Activated CD4-positive, alpha-beta T cell treated with anti-CD3 and anti-CD28 coated beads, Interleukin-2, amount 10 ng/mL, durations not matched to agents 7 days and 5 days (primary cell): ENCODE measurements around the gene CTNNB1. TPM values are rescaled to one million over a fixed set of nuclear protein-coding genes. Genes with fewer than 3 reads are reported as not detected.

Experiments
- CTCF ChIA-PET: fragments of 350-600 bp; sonication (Branson Sonifier 250); formaldehyde crosslinking; loops from one replicate; lab custom pipeline; 2021; ENCODE audit warnings: antibody characterized with exemption; lab: Charles Lee
- POLR2A ChIA-PET: fragments of 350-600 bp; sonication (Branson Sonifier 250); formaldehyde crosslinking; loops from one replicate; lab custom pipeline; 2021; ENCODE audit warnings: antibody characterized with exemption; lab: Charles Lee
- DNase-seq: peaks from one replicate; pipeline ENCODE4 v3.0.0-alpha.2; 2020
- H3K27ac Mint-ChIP-seq: one replicate; pipeline ENCODE4 v1.8.0; 2021; ENCODE audit warnings: mild to moderate bottlenecking, moderate library complexity, mixed read lengths
- H3K27me3 Mint-ChIP-seq: one replicate; pipeline ENCODE4 v1.8.0; 2021; ENCODE audit warnings: mixed read lengths
- H3K36me3 Mint-ChIP-seq: one replicate; pipeline ENCODE4 v1.8.0; 2021; ENCODE audit warnings: low read depth, mixed read lengths
- H3K4me1 Mint-ChIP-seq: one replicate; pipeline ENCODE4 v1.8.0; 2021; ENCODE audit warnings: mixed read lengths
- H3K4me3 Mint-ChIP-seq: one replicate; pipeline ENCODE4 v1.8.0; 2021; ENCODE audit warnings: mild to moderate bottlenecking, moderate library complexity, mixed read lengths
- H3K9me3 Mint-ChIP-seq: one replicate; pipeline ENCODE4 v1.8.0; 2021; ENCODE audit warnings: mixed read lengths
- total RNA-seq, 2 experiments: library from RNA; stranded (reverse); gene quantifications; one replicate each; pipeline ENCODE4 v1.2.3, GENCODE V29; 2021

The CTNNB1 gene
- total RNA-seq, 2 experiments from 2014 or later: 118 to 129 TPM

DNA sequence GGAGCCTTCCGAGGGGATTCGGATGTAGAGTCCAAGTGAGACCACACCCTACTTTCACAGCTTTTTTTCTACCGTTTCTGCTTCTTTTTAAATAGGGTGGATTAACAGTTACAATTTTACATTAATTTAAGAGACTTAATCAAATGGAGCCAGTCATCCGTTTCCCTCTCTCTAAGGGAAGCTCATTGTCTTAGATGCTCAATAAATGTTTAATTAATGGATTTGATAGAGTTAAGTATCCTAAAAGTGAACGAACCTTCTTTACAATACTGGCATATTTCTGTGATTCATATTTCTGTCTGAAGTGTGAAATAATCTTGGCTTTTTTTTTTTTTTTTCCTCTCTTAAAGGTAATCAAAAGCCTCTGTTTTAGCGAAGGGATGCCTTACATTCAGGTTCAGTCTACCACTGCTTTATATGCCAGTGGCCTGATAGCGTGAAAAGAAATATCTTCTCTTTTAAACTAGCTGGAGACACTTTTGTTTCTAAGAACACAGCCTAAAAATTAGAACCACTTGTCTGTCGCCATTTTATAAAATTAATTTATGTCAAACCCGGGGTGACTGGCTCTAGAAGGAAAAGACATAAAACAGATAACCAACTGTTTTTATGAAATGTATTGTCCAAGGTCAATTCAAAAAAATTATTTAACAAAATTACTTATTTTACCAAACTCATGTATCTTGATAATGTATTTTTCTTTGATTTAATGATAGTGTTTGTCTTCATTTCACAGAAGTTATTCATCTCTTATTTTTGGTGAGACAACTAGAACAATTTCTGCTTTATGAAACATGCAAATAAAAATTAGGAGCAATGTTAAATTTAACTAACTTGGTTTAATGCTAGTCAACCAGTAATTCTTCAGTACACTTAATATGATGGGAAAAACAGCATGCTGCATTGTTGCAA lies 2.5 kb upstream of the CTNNB1 start:
- Mint-ChIP-seq H3K36me3 (peaks cover 2% of the 10 kb centered on the region), H3K27ac (no peak overlapping the region), H3K4me1 (peaks cover 15% of the 10 kb centered on the region), H3K9me3 (no peaks in the 10 kb centered on the region), H3K27me3 (peaks cover 38% of the 10 kb centered on the region), H3K4me3 (no peak overlapping the region)
- no peak for DNase-seq
- CTCF ChIA-PET: no interaction called here
- POLR2A ChIA-PET: no interaction called here

DNA sequence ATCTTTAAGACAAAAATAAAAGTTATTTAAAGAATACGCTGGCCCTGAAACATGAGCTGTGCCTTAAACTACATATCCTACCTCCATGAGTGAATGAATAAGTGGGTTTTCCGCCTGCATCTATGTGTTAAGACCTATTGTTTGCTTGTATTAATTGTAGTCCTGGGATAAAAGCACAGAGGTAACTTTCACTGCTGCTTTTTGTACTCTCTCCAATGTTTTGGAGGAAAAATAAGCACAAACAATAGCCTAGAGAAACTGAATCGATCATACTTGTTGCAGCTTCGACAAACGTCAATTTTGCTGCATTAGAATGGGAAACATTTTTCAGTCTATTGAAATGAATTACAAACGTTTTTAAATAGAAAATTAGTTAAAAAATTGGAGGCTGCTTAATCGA lies 1.3 kb upstream of the CTNNB1 start:
- no peak overlapping the region for H3K27ac Mint-ChIP-seq
- peaks cover 2% of the 10 kb centered on the region for H3K36me3 Mint-ChIP-seq
- H3K4me3 Mint-ChIP-seq: peak overlapping the region; percentile 81
- CTCF ChIA-PET: no interaction called here
- peaks cover 31% of the 10 kb centered on the region for H3K27me3 Mint-ChIP-seq
- POLR2A ChIA-PET: no interaction called here
- no peaks in the 10 kb centered on the region for H3K9me3 Mint-ChIP-seq
- H3K4me1 Mint-ChIP-seq: peaks cover 28% of the 10 kb centered on the region
- DNase-seq: no peak

GRCh38 chr3:41198526-41198925 lies 779 bp upstream of the CTNNB1 start:
- Mint-ChIP-seq H3K36me3 (peaks cover 2% of the 10 kb centered on the region), H3K9me3 (no peaks in the 10 kb centered on the region), H3K4me1 (peaks cover 31% of the 10 kb centered on the region), H3K27ac (peak overlapping the region; percentile 78), H3K4me3 (peak overlapping the region; percentile 81), H3K27me3 (peaks cover 29% of the 10 kb centered on the region)
- ChIA-PET POLR2A (no interaction called here), CTCF (no interaction called here)
- DNase-seq: peak; percentile 20

DNA sequence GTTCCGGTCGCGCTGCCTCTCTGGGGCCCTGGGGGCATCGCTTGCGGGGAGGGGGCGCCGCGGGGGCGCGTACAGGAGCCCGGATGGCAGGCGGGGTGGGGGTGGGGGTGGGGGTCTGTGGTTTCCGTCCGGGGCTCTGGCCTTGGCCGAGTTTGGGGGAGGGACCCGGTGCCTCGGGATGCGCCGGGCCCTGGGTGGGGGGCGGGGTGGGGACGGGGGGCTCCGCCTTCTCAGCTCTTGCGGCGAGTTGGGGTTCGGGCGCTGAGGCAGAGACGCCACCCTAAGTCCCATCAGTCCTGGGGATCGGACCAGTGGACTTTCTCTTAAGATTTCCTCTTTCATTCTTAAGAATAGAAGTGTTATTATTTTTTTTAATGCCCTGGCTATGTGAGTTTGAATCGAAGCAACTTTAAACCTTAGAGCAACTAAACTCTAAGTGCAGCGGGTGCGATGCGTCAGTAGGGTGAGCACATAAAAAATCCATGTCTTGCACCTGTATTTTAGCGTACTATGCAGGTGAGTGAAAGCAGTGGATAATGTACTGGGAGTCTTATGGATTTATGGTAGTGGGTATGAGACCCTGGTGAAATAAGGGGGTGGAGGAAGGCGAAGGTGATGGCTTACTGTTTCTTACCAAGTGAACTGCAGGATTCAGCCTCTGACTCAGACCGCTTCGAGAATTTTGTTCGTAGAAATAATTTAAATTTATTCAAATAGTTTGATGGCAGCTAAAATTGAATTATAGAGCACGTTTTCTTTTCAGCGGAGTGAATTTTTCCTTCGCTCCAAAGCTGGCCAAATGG lies 762 bp downstream of the CTNNB1 start:
- Mint-ChIP-seq H3K4me3 (peak overlapping the region; percentile 84), H3K4me1 (peaks cover 42% of the 10 kb centered on the region), H3K27ac (peak overlapping the region; percentile 90), H3K36me3 (peaks cover 2% of the 10 kb centered on the region), H3K9me3 (no peaks in the 10 kb centered on the region), H3K27me3 (peaks cover 20% of the 10 kb centered on the region)
- POLR2A ChIA-PET: no interaction called here
- CTCF ChIA-PET: no interaction called here
- DNase-seq: peak; percentile 38

GRCh38 chr3:41200669-41201021 lies 1.3 kb downstream of the CTNNB1 start:
- Mint-ChIP-seq H3K4me1 (peaks cover 44% of the 10 kb centered on the region), H3K9me3 (no peaks in the 10 kb centered on the region), H3K36me3 (peaks cover 2% of the 10 kb centered on the region), H3K27ac (peak overlapping the region; percentile 90), H3K27me3 (peaks cover 17% of the 10 kb centered on the region), H3K4me3 (peak overlapping the region; percentile 84)
- POLR2A ChIA-PET: no interaction called here
- DNase-seq: peak; percentile 25
- CTCF ChIA-PET: no interaction called here

DNA sequence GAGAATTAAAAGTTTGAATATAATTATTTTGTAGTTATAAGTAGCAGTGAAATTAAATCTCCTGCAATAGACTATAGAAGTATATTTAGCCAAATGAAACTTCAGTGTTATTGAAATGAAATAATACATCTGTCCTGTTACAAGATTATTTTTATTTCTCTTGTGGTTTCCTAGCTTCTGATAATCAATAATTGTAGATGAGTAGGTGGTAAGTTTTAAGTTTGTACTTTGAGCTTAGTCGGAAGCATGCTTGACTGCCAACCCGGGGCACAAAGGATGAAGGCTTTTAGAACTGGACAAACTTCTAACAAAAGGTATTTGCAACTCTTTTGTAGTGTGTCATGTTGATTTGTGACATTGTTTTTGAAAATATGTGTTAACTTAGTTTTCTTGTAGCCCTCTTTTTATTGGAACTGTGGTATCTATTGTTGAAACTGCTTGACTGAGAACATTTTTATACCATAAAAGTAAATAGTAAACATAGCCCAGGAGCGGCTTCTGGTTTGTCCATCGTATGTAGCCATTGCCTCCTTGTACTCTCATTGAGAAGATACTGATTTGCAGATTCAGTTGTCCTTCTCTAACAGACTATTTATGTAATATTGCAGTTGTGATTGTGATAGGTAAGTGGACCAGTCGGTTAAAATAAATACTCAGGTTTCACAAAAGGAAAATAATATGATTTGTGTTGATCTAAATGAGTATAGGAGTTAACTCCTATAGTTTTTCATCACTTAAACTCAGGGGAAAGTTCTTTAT lies 2.9 kb downstream of the CTNNB1 start:
- Mint-ChIP-seq H3K36me3 (peaks cover 2% of the 10 kb centered on the region), H3K4me1 (peaks cover 54% of the 10 kb centered on the region), H3K27ac (no peak overlapping the region), H3K4me3 (peak overlapping the region; percentile 42), H3K9me3 (no peaks in the 10 kb centered on the region), H3K27me3 (peaks cover 6% of the 10 kb centered on the region)
- ChIA-PET POLR2A (no interaction called here), CTCF (interaction anchor here (0.6 to 1.4 kb wide), 6 partner anchors 10 to 872 kb away, joined by 3 to 5 read pairs (median 3); no protein-coding TSS in a partner anchor)
- no peak for DNase-seq

DNA sequence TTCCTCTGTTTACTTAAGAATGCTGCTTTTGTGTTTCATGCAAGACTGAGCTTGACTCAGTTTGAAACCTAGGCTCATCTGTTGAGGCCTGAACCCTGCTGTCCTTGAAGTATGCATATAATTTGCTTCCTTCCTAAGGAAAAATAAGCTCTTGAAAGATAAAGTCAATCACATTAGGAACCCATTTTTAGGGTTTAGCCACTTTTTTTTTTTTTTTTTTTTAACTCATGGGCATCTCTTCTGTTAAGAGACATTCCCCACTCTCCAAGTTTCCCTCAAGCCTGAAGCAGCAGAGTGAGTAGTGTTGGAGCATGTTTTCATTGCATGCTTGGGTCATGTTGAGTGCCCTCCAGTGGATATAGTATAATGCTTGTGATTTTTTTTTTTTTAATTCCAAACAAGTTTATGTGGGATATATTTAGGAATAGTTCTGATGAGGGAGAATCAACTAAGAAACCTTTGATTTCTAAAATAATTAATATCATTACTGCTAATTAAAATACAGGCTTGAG lies 3.6 kb downstream of the CTNNB1 start:
- Mint-ChIP-seq H3K4me3 (peak overlapping the region; percentile 42), H3K27me3 (peaks cover 2% of the 10 kb centered on the region), H3K9me3 (no peaks in the 10 kb centered on the region), H3K36me3 (peaks cover 2% of the 10 kb centered on the region), H3K27ac (no peak overlapping the region), H3K4me1 (peaks cover 60% of the 10 kb centered on the region)
- DNase-seq: no peak
- CTCF ChIA-PET: interaction anchor here (0.6 to 1.4 kb wide), 6 partner anchors 10 to 873 kb away, joined by 3 to 5 read pairs (median 3); no protein-coding TSS in a partner anchor
- POLR2A ChIA-PET: no interaction called here

- CTCF ChIA-PET: no interaction called here
- no peak overlapping the region for H3K27ac Mint-ChIP-seq
- POLR2A ChIA-PET: no interaction called here
- DNase-seq: no peak
- no peaks in the 10 kb centered on the region for H3K27me3 Mint-ChIP-seq
- H3K4me3 Mint-ChIP-seq: no peak overlapping the region
- peaks cover 4% of the 10 kb centered on the region for H3K9me3 Mint-ChIP-seq
- H3K4me1 Mint-ChIP-seq: peaks cover 66% of the 10 kb centered on the region
- peaks cover 13% of the 10 kb centered on the region for H3K36me3 Mint-ChIP-seq
These were observed 5.1 kb downstream of the CTNNB1 start for GRCh38 chr3:41204369-41204768.

DNA sequence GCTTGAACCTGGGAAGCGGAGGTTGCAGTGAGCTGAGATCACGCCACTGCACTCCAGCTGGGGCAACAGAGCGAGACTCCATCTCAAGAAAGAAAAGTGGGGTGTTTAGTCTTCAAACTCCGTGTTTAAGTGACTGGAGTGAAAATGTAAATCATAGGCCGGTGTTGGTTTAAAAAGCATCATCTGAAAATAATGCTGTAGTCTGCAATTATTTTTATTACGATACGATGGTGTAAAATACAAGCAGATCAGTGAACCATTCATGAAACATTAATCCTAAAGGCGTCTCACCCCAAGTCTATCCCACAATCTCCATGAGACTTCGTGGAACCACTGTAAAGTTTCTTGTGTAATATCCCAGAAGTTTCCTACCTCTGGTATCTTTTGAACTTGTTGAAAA lies 6.3 kb downstream of the CTNNB1 start:
- peaks cover 14% of the 10 kb centered on the region for H3K36me3 Mint-ChIP-seq
- H3K27ac Mint-ChIP-seq: no peak overlapping the region
- no peaks in the 10 kb centered on the region for H3K27me3 Mint-ChIP-seq
- no peak for DNase-seq
- peaks cover 4% of the 10 kb centered on the region for H3K9me3 Mint-ChIP-seq
- POLR2A ChIA-PET: no interaction called here
- H3K4me3 Mint-ChIP-seq: no peak overlapping the region
- H3K4me1 Mint-ChIP-seq: peaks cover 66% of the 10 kb centered on the region
- CTCF ChIA-PET: no interaction called here

DNA sequence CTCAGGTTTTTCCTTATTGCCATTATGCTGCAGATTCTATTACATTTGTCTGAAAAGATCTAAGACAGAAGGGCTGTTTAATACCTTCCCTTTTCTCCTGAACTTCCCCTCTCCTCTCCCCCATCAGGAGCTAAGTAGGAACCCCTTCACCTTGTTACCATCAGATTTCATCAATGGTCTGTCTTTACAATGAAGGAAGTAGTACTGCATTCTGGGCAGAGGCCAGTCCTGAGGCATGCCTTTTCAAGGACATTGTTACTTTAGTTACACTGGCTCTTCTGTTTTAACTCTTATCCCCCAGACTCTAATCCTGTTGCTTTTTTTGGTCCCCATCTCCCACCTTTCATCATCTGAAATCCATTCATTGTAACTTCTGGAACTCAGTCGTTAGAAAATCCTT lies 8.1 kb downstream of the CTNNB1 start:
- Mint-ChIP-seq H3K27ac (no peak overlapping the region), H3K36me3 (peaks cover 23% of the 10 kb centered on the region), H3K4me3 (no peak overlapping the region), H3K27me3 (no peaks in the 10 kb centered on the region), H3K9me3 (peaks cover 4% of the 10 kb centered on the region), H3K4me1 (peaks cover 59% of the 10 kb centered on the region)
- no peak for DNase-seq
- ChIA-PET POLR2A (no interaction called here), CTCF (no interaction called here)

DNA sequence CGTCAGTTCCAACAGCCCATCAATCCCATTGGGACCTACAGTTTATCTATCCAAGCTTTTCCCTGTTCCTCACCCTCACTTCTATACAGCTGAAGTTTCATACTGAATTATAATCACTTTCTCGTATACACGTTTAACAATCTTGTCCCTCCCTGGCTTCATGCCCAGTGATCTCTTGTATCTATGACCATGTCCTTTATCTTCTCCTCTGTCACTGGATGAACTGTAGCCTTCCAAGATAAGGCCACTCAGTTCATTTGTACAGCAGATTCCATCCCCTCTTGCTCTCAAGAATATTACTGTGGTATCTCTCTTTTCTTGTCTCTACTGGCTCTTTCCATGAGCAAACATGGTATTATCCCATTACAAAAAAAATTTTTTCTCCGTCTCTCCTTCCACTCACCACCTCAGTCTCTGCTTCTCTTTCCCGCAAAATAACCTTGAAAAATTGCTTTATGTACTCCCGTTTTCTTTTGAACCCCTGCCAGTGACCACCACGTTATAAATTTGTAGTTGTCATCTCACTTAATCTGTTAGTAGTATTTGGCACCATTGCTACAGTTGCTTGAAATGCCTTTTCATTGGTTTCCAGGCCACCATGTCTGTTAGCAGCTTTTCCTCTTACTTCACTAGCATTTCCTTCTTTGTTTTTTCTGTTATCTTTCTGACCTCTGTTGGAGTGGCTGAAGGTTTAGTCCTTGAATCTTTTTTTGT lies 9.4 kb downstream of the CTNNB1 start:
- peaks cover 4% of the 10 kb centered on the region for H3K9me3 Mint-ChIP-seq
- H3K27ac Mint-ChIP-seq: no peak overlapping the region
- H3K27me3 Mint-ChIP-seq: no peaks in the 10 kb centered on the region
- ChIA-PET CTCF (no interaction called here), POLR2A (no interaction called here)
- H3K4me1 Mint-ChIP-seq: peaks cover 57% of the 10 kb centered on the region
- DNase-seq: no peak
- H3K4me3 Mint-ChIP-seq: no peak overlapping the region
- peaks cover 26% of the 10 kb centered on the region for H3K36me3 Mint-ChIP-seq

DNA sequence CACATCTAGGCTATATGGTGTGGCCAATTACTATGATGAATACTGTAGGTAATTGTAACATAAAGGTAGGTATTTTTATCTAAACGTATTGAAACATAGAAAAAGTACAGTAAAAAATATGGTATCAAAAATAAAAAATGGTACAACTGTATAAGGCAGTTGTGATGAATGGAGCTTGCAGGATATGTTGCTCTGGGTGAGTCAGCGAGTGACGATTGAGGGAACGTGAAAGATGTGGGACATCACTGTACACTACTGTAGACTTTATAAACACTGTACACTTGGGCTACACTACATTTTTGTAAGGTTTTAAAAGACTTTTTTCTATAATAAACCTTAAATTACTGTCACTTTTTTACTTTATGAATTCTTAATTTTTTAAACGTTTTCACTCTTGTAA lies 10.3 kb downstream of the CTNNB1 start:
- peaks cover 4% of the 10 kb centered on the region for H3K9me3 Mint-ChIP-seq
- no peak for DNase-seq
- H3K4me3 Mint-ChIP-seq: no peak overlapping the region
- H3K36me3 Mint-ChIP-seq: peaks cover 28% of the 10 kb centered on the region
- no peaks in the 10 kb centered on the region for H3K27me3 Mint-ChIP-seq
- H3K4me1 Mint-ChIP-seq: peaks cover 54% of the 10 kb centered on the region
- no peak overlapping the region for H3K27ac Mint-ChIP-seq
- CTCF ChIA-PET: interaction anchor here (0.6 kb wide), 1 partner anchor 299 kb away, joined by 3 read pairs; no protein-coding TSS in a partner anchor
- POLR2A ChIA-PET: no interaction called here
